Retinal pigment epithelial cell (primary cell): Measurements from ENCODE around the gene MLLT10.

Experiments used
- DNase-seq: peaks from one replicate; pipeline ENCODE4 v3.0.0-alpha.2; 2010; ENCODE audit warnings: low read depth
- H3K4me3 ChIP-seq: 2 replicates; pipeline ENCODE4 v1.5.1; 2011; ENCODE audit warnings: mild to moderate bottlenecking, low read length, control low read depth, moderate library complexity
- CTCF ChIP-seq: conservative IDR thresholded peaks from 2 replicates; pipeline ENCODE4 v1.5.1; 2011; ENCODE audit warnings: low read depth, low read length, control low read depth, inconsistent platforms

MLLT10 gene

DNA sequence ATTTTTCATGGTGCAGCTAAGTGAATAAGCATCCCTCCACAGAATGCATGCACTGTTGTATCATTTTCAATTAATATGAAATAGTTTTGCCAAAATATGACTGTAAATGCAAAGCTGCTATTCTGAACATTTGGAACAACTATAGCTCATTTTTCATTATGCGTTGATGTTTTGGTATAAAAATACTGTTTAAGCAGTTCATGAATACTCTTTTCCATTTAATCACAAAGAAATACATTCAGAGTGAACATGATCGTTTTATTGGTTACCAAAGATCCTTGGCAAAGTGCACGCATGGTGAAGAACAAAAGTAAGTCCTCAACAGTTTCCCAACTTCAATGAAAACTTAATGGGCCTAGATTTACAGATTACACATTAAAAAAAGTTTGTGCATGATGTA, 41.6 kb upstream of the MLLT10 start:
- no peak overlapping the region for H3K4me3 ChIP-seq
- no peak for DNase-seq
- TF ChIP-seq CTCF: no peak

GRCh38 chr10:21493784-21494183, 40.2 kb upstream of the MLLT10 start:
- no peak for DNase-seq
- H3K4me3 ChIP-seq: no peak overlapping the region
- no peak for TF ChIP-seq CTCF

DNA sequence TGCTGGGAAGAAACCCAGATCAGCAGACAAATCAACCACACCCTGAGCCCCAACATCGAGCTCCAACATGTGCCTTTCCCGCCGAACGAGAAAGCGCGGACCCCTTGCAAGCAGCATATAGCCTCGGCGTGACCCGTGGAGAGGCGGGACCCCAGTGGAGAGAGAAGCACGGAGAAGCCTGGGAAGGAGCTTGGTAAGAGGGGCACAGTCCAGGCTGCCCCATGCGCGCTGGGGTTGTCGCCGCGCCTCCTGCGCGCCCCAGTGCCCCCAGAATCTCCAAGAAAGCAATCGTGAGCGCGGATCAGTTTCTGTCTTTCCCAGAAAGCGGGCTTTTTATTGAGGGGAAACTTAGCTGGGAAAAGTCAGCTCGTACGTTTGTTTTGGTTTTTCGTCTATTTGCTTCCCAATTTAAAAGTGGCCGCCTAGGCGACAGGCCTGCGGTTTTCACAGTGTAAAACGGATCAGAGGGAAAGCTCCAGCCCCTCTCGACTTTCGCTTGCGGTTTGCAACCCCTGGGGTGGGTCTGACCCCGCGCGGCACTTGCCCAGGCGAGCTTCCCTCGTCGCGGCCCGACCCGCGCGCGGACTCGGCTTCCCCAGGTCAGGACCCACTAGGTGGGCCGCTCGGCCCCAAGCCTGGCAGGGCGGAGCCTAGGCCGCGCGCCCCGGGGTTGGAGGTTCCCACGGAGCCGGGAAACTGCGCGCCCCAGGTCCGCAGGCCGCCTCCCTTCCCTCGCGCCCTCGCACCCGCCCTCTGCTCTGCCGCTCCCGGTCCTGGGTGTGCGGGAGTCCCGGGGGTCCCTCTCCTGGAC, 39.6 kb upstream of the MLLT10 start:
- no peak for DNase-seq

GRCh38 chr10:21495002-21495751, 38.9 kb upstream of the MLLT10 start:
- no peak for DNase-seq
- no peak for TF ChIP-seq CTCF

More for the DNA sequence above, 39.6 kb upstream of the MLLT10 start:
- TF ChIP-seq CTCF: peak; percentile 11
- peak overlapping the region; percentile 79 for H3K4me3 ChIP-seq

DNA sequence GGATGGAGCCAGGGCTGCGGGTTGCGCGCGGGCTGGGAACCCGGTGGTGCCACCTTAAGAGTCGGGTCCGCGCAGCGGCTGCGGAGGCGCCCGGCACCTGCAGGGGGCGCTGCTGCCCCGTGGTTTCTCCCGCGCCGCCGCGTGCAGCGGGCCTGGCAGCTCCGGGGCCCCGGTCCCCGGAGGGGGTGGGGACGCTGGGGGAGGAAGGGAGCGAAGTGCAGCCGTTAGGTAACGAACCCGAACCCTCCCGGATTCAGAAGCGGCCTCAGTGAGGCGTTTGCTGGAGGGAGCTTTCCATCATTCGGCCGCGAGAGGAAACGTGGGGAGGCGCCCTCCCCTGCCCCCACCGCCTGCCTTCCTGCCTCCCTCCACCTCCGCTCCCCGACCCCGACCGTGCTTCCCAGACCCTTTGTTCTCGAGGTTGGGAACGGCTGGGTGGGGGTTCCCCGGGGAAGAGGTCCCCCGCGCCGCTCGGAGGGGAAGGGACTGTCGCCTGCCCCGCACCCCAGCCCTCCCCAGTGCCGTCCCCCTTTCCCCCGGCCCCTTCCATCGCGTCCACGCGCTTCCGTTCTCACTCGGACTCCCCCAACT, 38.2 kb upstream of the MLLT10 start:
- no peak for DNase-seq
- H3K4me3 ChIP-seq: peak overlapping the region; percentile 79
- TF ChIP-seq CTCF: peak; percentile 73

More at GRCh38 chr10:21495002-21495751, 38.9 kb upstream of the MLLT10 start:
- peak overlapping the region; percentile 79 for H3K4me3 ChIP-seq

GRCh38 chr10:21496343-21497176, 37.5 kb upstream of the MLLT10 start:
- DNase-seq: no peak
- peak overlapping the region; percentile 79 for H3K4me3 ChIP-seq
- peak; percentile 31 for TF ChIP-seq CTCF
